Activated CD4-positive, alpha-beta T cell treated with anti-CD3 and anti-CD28 coated beads, Interleukin-2, amount 50 U/mL, for 16 hours (primary cell): ENCODE measurements around the gene RNF217.
"Not testable (repeated sequence)": the region's sequence is repeated elsewhere in the genome, so short reads cannot be mapped to it uniquely, and the experiment has no call there.

Experiments used
- DNase-seq: peaks from one replicate; pipeline ENCODE4 v3.0.0-alpha.2; 2020

RNF217 gene

DNA sequence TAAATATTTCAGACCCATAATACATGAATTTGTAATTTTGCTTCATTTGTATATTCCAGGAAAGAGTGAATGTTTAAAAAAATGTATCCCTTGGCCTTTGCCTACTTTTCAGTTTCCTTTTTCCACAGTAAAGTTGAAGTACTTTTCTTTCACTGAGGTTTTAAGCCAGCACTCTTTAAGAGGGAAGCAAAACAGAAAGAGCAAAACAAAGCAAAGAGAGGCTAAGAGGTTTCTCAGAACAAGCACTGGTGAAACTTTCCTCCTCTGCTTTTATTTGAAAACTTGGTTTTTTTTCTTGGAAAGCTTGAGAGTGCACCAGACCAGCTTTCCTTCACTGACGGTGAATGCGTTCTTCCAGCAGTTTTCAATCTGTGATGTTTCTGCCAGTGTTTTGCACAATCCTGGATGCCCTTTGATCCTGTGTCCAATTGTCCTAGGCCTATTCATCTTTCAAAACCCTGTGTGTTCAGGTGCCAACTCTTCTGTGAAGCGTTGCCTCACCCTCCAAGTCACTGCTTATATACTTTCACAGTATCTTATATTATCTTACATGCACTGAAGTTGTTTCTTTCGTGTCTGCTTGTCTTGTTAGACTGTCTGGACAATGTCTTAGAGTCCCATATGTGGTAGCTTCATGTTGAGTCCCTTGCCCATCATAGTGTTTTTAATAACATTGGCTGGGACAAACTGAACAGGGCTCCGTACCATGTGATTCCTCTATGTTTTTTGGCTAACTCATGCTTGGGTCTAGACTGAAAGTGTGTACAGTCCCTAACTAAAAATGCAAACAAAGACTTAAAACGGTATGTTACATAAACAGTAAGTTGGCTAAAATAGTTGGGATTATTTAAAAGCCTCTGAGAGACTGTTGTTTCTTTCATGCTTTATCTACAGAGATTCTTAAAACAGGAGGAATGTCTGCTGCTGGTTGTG is 1.9 kb downstream of the RNF217 start:
- DNase-seq: no peak

GRCh38 chr6:124964764-124965105 is 2.5 kb downstream of the RNF217 start:
- no peak for DNase-seq

DNA sequence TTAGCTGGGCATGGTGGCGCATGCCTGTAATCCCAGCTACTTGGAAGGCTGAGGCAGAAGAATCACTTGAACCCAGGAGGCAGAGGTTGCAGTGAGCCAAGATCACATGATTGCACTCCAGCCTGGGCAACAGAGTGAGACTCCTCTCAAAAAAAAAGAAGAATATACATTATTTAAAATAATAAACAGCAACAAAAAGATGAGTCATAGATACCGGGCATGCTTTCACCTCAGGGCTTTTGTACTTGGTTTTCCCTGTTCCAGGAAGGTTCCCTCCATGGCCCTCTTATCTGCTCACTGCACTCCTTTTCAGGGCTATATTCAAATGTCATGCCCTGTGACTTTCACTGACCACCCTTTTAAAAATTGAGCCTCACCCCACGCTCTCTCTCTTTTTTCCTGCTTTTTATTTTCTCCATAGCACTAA is 3.2 kb downstream of the RNF217 start:
- not testable (repeated sequence) for DNase-seq

DNA sequence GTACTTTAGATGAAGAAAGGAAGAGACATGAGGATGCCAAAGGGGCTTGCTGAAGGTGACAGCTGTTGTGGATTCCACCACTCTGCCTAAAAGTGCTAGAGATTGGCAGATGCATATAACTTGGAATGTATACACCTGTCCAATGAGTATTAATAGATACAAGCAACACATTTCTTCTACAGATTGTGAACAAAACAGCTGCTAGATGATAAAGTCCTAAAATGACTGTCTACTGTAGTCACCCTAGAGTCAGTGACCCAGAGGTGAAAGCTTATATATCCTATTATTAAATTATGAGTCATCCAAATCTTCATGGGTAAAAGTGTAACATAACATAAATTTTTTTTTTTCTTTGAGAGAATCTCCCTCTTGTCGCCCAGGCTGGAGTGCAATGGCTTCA is 5.2 kb downstream of the RNF217 start:
- no peak for DNase-seq

DNA sequence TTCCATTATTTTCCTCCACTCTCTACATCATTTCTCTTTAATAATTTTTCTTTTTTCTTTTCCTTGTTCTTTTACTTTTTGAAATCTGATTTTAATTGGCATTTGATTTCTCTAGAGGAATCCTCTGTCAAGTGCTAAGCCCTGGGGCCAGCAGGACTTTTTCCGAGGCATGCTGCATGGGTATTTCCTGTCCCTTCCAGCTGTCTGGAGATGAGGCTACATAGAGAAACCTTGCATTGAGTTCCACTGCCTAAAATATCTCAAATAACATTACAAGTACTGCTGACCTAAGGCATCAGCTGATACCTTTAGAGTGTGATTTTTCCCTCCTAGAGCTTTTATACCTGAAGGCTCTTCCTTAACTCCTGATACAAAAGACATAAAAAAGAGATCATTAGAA is 6.2 kb downstream of the RNF217 start:
- DNase-seq: no peak

DNA sequence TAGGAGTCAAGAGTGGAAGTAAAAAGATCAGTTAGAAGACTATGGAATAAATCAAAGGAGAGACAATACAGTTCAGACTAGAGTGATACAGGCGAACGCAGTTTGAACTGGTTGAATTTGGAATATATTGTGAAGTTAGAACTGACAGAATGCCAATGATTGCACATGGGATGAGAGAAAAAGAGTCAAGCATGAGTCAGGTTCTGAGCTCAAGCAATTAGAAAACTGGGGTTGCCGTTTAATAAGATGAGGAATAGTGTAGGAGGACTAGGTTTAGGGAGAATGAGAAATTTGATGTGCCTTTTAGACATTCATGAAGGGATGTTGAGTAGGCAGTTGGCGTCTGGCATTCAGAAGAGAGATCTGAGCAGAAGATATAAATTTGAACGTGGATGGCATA is 8.0 kb downstream of the RNF217 start:
- DNase-seq: no peak

- DNase-seq: no peak
Measured at GRCh38 chr6:124970763-124971162, 8.5 kb downstream of the RNF217 start.

DNA sequence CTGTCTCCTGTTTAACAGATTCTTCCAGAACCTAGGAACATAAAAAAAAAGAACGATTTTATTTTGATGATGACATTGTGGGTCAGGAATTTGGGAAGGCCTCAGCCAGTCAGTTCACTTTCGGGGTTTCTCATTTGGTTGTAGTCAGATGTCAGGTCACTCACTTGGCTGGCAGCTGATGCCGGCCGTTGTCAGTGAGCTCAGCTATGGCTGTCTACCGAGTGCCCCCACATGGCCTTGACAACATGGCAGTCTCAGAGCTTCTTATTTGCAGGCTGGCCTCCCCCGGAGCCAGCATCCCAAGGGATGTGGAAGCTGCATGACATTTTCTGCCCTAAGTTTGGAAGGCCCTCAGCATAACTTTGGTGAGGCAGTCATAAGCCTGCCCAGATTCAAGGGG is 11.5 kb downstream of the RNF217 start:
- DNase-seq: no peak

- DNase-seq: no peak
Measured at GRCh38 chr6:124974771-124975377, 12.6 kb downstream of the RNF217 start.

- no peak for DNase-seq
Measured at GRCh38 chr6:124977067-124977908, 15.1 kb downstream of the RNF217 start.

DNA sequence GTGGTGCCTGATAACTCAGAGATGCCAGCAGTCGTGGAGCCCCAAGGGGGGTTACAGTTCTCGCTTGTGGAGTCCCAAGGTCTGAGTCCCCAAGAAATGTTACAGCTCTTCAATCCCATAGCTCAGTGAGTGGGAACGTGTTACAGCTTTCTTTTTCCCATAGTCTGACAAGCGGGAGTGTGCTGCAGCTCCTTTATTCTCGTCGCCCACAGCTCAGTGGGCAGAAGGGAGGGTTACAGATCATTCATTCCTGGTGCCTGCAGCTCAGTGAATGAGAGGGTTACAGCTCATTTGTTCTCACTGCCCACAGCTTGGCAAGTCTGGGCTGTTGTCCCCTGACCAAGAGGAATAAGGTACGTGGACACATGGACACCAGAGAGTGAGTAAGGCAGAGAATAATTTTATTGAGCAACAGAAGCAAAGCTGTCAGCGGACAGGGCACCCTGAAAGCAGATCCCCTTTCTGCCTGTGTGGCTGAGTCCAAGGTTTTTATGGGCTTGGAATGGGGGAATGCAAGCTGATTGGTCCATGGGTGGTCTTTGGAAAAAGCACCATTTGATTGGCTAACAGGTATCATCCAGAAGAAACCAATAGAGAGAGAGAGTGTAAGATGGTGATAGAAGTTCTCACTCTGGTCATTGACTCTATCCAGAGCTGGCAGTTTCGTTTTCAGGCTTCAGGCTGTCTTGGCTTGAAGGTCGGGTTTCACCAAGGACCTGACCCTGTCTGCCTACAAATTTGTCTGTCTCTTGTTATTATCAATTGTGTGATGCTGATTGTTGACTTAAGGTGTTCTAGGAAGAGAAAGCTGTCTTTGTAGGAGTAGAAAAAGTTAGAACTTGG is 16.4 kb downstream of the RNF217 start:
- no peak for DNase-seq

- DNase-seq: no peak
Measured at GRCh38 chr6:124979294-124979678, 17.0 kb downstream of the RNF217 start.

DNA sequence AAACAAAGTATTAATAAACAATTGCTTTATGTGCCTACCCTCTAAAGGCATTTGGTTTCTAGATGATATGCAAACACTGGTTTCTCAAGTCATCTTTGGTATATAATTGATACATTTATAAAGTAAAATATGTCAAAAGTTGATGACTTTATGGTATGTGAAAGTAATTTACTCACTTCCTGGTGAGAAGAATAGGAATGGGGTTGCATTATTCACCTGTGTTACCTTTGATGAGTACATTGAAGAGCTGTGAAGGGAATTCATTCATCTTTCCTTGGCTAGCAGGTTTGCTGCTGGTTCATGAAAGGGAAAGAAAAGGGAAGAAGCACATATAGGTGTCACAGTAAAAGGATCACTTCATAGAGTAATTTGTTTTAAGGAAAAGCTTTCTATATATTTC is 20.4 kb downstream of the RNF217 start:
- no peak for DNase-seq

DNA sequence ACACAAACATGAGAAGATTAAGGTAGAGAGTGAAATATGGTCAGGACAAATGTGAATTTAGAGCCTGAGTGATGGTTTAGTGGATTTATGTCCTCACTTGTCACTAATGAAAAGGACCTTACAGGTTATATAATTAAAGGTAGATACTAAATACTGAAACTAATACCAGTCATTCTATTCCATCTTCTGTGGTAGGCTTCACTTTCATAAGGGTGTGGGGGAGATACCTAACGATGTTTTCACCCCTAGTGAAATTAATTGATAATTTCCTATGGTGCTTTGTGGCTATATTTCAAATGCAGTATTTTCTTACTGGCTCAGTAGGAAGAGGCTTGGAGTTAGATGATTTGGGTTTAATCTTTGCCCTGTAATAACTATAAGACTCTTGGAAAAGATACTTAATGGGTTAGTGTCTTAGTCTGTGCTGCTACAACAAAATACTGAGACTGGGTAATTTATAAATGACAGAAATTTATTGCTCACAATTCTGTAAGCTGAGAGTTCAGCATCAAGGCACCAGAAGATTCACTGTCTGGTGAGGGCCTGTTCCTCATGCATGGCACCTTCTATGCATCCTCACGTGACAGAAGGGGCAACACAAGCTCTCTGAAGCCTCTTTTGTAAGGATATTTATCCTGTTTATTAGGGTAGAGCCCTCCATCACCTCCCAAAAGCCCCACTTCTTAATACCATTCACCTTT is 21.3 kb downstream of the RNF217 start:
- no peak for DNase-seq

- no peak for DNase-seq
Measured at GRCh38 chr6:124984668-124985338, 22.6 kb downstream of the RNF217 start.

- DNase-seq: no peak
Measured at GRCh38 chr6:124986164-124986563, 23.9 kb downstream of the RNF217 start.

- DNase-seq: no peak
Measured at GRCh38 chr6:124987291-124987690, 25.1 kb downstream of the RNF217 start.

DNA sequence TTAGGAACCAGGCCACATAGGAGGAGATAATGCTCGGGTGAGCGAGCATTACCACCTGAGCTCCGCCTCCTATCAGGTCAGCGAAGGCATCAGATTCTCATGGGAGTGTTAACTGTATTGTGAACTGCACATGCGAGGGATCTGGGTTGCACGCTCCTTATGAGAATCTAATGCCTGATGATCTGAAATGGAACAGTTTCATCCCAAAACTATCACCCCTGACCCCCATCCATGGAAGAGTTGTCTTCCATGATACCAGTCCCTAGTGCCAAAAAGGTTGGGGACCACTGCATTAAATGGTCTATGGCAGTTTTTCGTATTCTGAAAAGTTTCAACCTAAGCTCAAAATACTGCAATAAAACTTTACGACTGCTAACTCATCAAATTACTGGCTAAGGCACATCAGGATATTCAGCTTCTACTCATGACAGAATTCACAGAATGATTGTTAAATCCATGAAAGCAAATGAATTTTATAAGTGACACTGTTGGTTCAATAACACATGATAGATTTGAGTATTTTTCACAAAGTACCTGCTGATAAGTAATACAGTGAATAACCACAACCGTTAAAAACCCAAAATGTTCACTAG is 25.9 kb downstream of the RNF217 start:
- no peak for DNase-seq

DNA sequence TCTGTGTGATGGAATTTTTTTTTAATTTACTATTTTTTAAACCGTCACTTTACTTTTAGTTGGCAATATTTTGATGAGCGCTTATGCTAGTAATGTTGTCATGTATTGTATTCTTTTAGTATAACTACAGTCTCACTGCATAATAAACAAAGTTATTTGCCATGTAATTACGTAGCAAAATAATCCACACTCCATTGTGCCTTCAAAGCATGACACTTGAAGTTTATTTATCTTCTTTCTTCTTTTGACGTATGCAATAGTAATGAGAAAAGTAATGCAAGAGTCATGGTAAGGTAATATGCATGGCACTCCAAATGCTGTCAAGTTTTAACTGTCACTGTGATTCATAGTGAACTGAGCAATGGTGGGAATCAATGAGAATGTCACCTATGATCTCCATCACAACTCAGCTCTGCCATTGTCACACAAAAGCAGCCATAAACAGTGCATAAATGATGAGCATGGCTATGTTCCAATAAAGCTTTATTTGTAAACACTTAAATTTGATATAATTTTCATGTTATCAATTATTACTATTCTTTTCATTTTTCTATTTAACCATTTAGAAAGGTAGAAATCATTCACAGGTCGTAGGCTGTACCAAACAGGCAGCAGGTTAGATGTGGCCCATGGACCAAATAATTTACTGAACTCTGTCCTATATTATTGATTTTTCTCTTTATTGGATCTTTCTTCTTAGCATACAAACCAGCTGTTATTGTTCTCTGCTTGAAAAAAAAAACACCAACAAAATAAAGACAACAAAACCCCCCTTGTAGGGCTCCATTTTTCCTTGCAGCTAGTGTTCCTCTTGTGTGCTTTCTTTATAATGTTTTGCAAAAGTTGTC is 27.1 kb downstream of the RNF217 start:
- no peak for DNase-seq

GRCh38 chr6:124990988-124991387 is 28.8 kb downstream of the RNF217 start:
- DNase-seq: no peak
